ENCODE data around the gene IQCH. TPM values are rescaled to one million over a fixed set of nuclear protein-coding genes. Genes with fewer than 3 reads are reported as not detected.

The IQCH gene
- total and polyA plus RNA-seq, 2 donors from 2014 or later = 3.2 to 7.7 TPM

DNA sequence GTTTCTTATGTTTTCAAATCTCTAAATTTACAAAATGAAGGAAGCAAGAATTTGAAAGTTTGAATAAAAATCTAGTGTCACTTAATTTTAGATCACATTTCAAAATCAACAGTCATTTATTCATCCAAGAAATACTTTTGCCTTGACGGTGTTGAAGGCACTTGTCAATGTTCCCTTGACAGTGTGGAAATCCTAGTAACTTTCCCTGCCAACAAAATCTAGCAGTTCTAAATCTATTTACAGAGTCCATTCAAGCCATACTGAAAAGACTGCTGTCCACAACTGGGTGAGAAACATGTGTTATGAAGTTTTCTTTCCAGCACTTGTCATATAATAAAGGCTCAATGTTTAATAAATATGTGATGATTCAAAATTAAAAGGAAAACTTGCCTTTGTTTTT lies 279.3 kb downstream of the IQCH start:
- Histone ChIP-seq H3K27ac (ENCODE audit: low read depth in 2 of 2, low read length in 2 of 2) (no peak overlapping the region), H3K9ac (ENCODE audit: low read length in 3 of 3) (no peak overlapping the region), H3K4me1 (ENCODE audit: control insufficient read depth in 2 of 3, insufficient read depth in 2 of 3, low read depth in 1 of 3, low read length in 3 of 3) (no peaks in the 10 kb centered on the region), H3K4me3 (ENCODE audit: low read length in 3 of 3) (no peak overlapping the region), H3K27me3 (ENCODE audit: control insufficient read depth, insufficient read depth, low read length) (no peaks in the 10 kb centered on the region), H3K36me3 (ENCODE audit: control insufficient read depth in 2 of 3, insufficient read depth in 3 of 3, low read length in 3 of 3) (no peaks in the 10 kb centered on the region), H3K9me3 (ENCODE audit: control insufficient read depth in 2 of 3, insufficient read depth in 1 of 3, low read length in 3 of 3) (no peaks in the 10 kb centered on the region)
- FAIRE-seq (no peak), DNase-seq (no peak)
- TF ChIP-seq, protein P1, sequence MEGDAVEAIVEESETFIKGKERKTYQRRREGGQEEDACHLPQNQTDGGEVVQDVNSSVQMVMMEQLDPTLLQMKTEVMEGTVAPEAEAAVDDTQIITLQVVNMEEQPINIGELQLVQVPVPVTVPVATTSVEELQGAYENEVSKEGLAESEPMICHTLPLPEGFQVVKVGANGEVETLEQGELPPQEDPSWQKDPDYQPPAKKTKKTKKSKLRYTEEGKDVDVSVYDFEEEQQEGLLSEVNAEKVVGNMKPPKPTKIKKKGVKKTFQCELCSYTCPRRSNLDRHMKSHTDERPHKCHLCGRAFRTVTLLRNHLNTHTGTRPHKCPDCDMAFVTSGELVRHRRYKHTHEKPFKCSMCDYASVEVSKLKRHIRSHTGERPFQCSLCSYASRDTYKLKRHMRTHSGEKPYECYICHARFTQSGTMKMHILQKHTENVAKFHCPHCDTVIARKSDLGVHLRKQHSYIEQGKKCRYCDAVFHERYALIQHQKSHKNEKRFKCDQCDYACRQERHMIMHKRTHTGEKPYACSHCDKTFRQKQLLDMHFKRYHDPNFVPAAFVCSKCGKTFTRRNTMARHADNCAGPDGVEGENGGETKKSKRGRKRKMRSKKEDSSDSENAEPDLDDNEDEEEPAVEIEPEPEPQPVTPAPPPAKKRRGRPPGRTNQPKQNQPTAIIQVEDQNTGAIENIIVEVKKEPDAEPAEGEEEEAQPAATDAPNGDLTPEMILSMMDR (IDR thresholded peaks at IDR 0.05; ENCODE audit: borderline replicate concordance, extremely low read depth, insufficient read depth) = no peak
- intact Hi-C loops (cut with DNase I) = no loop called here

DNA sequence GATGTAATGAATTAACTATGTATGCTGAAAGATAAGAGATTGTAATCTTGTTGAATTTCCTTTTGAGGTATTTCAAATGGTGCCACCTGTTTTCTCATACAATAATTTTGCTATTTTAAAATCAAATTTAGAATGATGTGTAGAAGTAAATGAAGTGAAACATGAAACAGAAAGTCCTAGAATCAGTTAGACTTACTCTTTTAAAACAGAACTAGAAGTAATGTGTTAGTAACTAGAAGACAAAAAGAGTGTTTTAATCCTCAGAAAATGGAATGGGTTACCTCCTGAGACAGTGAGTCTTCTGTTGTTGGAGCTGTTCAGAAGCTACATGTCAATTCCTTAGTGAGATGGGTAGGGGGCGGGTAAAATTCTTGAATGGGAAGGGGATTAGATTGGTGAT lies 279.8 kb downstream of the IQCH start:
- no peak for DNase-seq
- no peak overlapping the region for H3K27ac ChIP-seq (ENCODE audit: low read depth in 2 of 2, low read length in 2 of 2)
- no peaks in the 10 kb centered on the region for H3K27me3 ChIP-seq (ENCODE audit: control insufficient read depth, insufficient read depth, low read length)
- no peak for FAIRE-seq
- TF ChIP-seq, protein P1 (IDR thresholded peaks at IDR 0.05; ENCODE audit: borderline replicate concordance, extremely low read depth, insufficient read depth) = no peak
- H3K4me1 ChIP-seq (ENCODE audit: control insufficient read depth in 2 of 3, insufficient read depth in 2 of 3, low read depth in 1 of 3, low read length in 3 of 3) = no peaks in the 10 kb centered on the region
- H3K36me3 ChIP-seq (ENCODE audit: control insufficient read depth in 2 of 3, insufficient read depth in 3 of 3, low read length in 3 of 3) = no peaks in the 10 kb centered on the region
- no peaks in the 10 kb centered on the region for H3K9me3 ChIP-seq (ENCODE audit: control insufficient read depth in 2 of 3, insufficient read depth in 1 of 3, low read length in 3 of 3)
- no peak overlapping the region for H3K9ac ChIP-seq (ENCODE audit: low read length in 3 of 3)
- intact Hi-C loops (cut with DNase I) = no loop called here
- H3K4me3 ChIP-seq (ENCODE audit: low read length in 3 of 3) = no peak overlapping the region

DNA sequence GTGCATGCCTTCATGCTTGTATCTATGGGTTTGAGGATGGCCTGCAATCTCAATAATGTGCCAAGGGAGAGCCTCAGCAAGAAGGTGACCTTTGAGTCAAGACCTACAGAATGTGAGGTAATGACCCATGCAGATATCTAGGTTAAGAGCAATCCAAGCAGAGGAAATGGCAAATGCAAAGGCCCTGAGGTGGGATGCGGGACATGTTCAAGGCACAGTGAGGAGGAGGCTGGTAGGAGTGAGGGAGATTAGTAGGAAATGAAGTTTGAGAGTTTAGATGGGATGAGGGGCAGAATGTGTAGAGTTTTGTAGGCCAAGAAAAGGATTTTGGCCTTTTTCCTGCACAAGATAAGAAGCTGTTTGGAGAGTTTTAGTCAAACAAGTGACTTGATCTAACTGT lies 283.2 kb downstream of the IQCH start:
- intact Hi-C loops (cut with DNase I) = no loop called here
- Histone ChIP-seq H3K4me1 (ENCODE audit: control insufficient read depth in 2 of 3, insufficient read depth in 2 of 3, low read depth in 1 of 3, low read length in 3 of 3) (no peaks in the 10 kb centered on the region), H3K27ac (ENCODE audit: low read depth in 2 of 2, low read length in 2 of 2) (no peak overlapping the region), H3K9me3 (ENCODE audit: control insufficient read depth in 2 of 3, insufficient read depth in 1 of 3, low read length in 3 of 3) (no peaks in the 10 kb centered on the region), H3K4me3 (ENCODE audit: low read length in 3 of 3) (no peak overlapping the region), H3K9ac (ENCODE audit: low read length in 3 of 3) (no peak overlapping the region), H3K36me3 (ENCODE audit: control insufficient read depth in 2 of 3, insufficient read depth in 3 of 3, low read length in 3 of 3) (no peaks in the 10 kb centered on the region), H3K27me3 (ENCODE audit: control insufficient read depth, insufficient read depth, low read length) (no peaks in the 10 kb centered on the region)
- no peak for FAIRE-seq
- DNase-seq = no peak
- TF ChIP-seq, protein P1 (IDR thresholded peaks at IDR 0.05; ENCODE audit: borderline replicate concordance, extremely low read depth, insufficient read depth) = no peak
